GM12878 (cell line): Measurements from ENCODE around the gene CD38. TPM values are rescaled to one million over a fixed set of nuclear protein-coding genes. Genes with fewer than 3 reads are reported as not detected.

Source experiments
- ATAC-seq: fragments of 200-7000 bp; cut with Tn5 transposase; 3 replicates; pipeline ENCODE4 v1.9.1; 2020; ENCODE audit warnings: mild to moderate bottlenecking, moderate library complexity
- BruUV-seq: library from RNA; stranded (reverse); fragments of 400-500 nt; replicated peaks from 2 replicates; lab custom pipeline; 2021; lab: Mats Ljungman, UMichigan
- CTCF ChIA-PET: fragments of 300-600 bp; sonication (Branson Sonifier 250); formaldehyde crosslinking; extraction: SDS; loops from one replicate; lab custom pipeline; 2021; ENCODE audit warnings: inconsistent platforms; lab: Yijun Ruan, JAX
- POLR2A ChIA-PET: fragments of 350-600 bp; formaldehyde crosslinking; extraction: SDS; loops from one replicate; lab custom pipeline; 2021; ENCODE audit warnings: inconsistent platforms; lab: Charles Lee
- RAD21 ChIA-PET: fragments of 300-600 bp; sonication (Branson Sonifier 250); formaldehyde crosslinking; loops from one replicate; lab custom pipeline; 2023; ENCODE audit warnings: antibody characterized with exemption; ENCODE audit not compliant: unreplicated experiment; lab: Charles Lee
- SMC1A ChIA-PET: fragments of 300-600 bp; sonication (Branson Sonifier 250); formaldehyde crosslinking; loops from one replicate; lab custom pipeline; 2023; ENCODE audit not compliant: unreplicated experiment, uncharacterized antibody; lab: Charles Lee
- DNase-seq: peaks from one replicate; pipeline ENCODE4 v3.0.0-alpha.2; 2011; ENCODE audit warnings: low read depth, low spot score
- FAIRE-seq: peaks from 3 replicates; lab custom pipeline; 2011; peaks lifted over from hg19 to GRCh38; lab: Jason Lieb, UNC
- H2AFZ ChIP-seq: 2 replicates; pipeline ENCODE4 v1.6.0; 2011; ENCODE audit warnings: low read depth, low read length, control low read depth; ENCODE audit not compliant: control insufficient read depth
- H3K27ac ChIP-seq: 2 replicates; pipeline ENCODE4 v1.5.1; 2011; ENCODE audit warnings: control low read depth; ENCODE audit not compliant: control insufficient read depth, insufficient read depth
- H3K27me3 ChIP-seq, 2 experiments: replicated peaks in 1 of 2; 2 replicates each; pipeline versions ENCODE4 v1.6.0 to v1.6.1; 2011; ENCODE audit warnings: low read length in 1 of 2; ENCODE audit not compliant: control insufficient read depth in 2 of 2, insufficient read depth in 2 of 2
- H3K36me3 ChIP-seq, 2 experiments: 2 replicates each; pipeline ENCODE4 v1.5.1; 2011; ENCODE audit warnings: low read length in 1 of 2; ENCODE audit not compliant: control insufficient read depth in 2 of 2, insufficient read depth in 2 of 2
- H3K4me1 ChIP-seq: 2 replicates; pipeline ENCODE4 v1.6.1; 2011; ENCODE audit warnings: mild to moderate bottlenecking, low read length, moderate library complexity, mixed read lengths; ENCODE audit not compliant: control insufficient read depth, insufficient read depth
- H3K4me2 ChIP-seq: 2 replicates; pipeline ENCODE4 v1.6.0; 2011; ENCODE audit warnings: control low read depth; ENCODE audit not compliant: control insufficient read depth, insufficient read depth
- H3K4me3 ChIP-seq: fragments of 200-600 bp; sonication (generic); 2 replicates; pipeline ENCODE4 v1.5.1; 2016
- H3K79me2 ChIP-seq: 2 replicates; pipeline ENCODE4 v1.6.0; 2011; ENCODE audit warnings: low read length; ENCODE audit not compliant: control insufficient read depth, insufficient read depth
- H3K9ac ChIP-seq: 2 replicates; pipeline ENCODE4 v1.8.0; 2011; ENCODE audit warnings: low read length, control low read depth, mixed read lengths; ENCODE audit not compliant: control insufficient read depth, insufficient read depth
- H3K9me3 ChIP-seq: replicated peaks from 3 replicates; pipeline ENCODE4 v1.5.1; 2011; ENCODE audit warnings: mild to moderate bottlenecking, low read length; ENCODE audit not compliant: control insufficient read depth, insufficient read depth
- H4K20me1 ChIP-seq: 2 replicates; pipeline ENCODE4 v1.6.0; 2011; ENCODE audit not compliant: control insufficient read depth, insufficient read depth
- BRCA1 ChIP-seq: IDR thresholded peaks from 2 replicates; pipeline ENCODE4 v1.6.1; 2011; ENCODE audit warnings: low read depth, low read length, improper control_type of control experiment
- CREM ChIP-seq: IDR thresholded peaks from 2 replicates; pipeline ENCODE4 v1.6.1; 2014; ENCODE audit warnings: antibody characterized with exemption, low read depth
- IRF4 ChIP-seq: IDR thresholded peaks from 2 replicates; pipeline ENCODE4 v1.6.1; 2011; ENCODE audit warnings: low read depth, low read length
- KLF5 ChIP-seq: fragments of 450-650 bp; IDR thresholded peaks from 2 replicates; pipeline ENCODE4 v1.6.1; 2014; ENCODE audit warnings: mild to moderate bottlenecking; ENCODE audit not compliant: partially characterized antibody
- MEF2A ChIP-seq: IDR thresholded peaks from 2 replicates; pipeline ENCODE4 v1.6.1; 2011; ENCODE audit warnings: low read depth, mild to moderate bottlenecking, low read length, moderate library complexity; ENCODE audit not compliant: insufficient read depth
- NFYB ChIP-seq: IDR thresholded peaks from 2 replicates; pipeline ENCODE4 v1.6.1; 2011; ENCODE audit warnings: low read depth, mild to moderate bottlenecking, low read length, improper control_type of control experiment, moderate library complexity; ENCODE audit not compliant: insufficient read depth
- NR2C2 ChIP-seq: IDR thresholded peaks from 2 replicates; pipeline ENCODE4 v1.6.1; 2011; ENCODE audit warnings: borderline replicate concordance, low read depth; ENCODE audit not compliant: control insufficient read depth, insufficient read length
- RUNX3 ChIP-seq: IDR thresholded peaks from 2 replicates; pipeline ENCODE4 v1.6.1; 2012; ENCODE audit warnings: low read length, inconsistent platforms
- WGBS: methylation state at CpG from one replicate; pipeline ENCODE4 v1.1.6; 2016; ENCODE audit warnings: low lambda C conversion rate; ENCODE audit not compliant: insufficient replicate concordance, insufficient coverage; ENCODE audit errors: missing lambda C conversion rate; 5-methylcytosine and 5-hydroxymethylcytosine counted together
- in situ Hi-C: fragments of 300-500 bp; cut with MboI; formaldehyde crosslinking; loops from 9 replicates; pipeline ENCODE4 v1.14.3; 2018; ENCODE audit warnings: mixed read lengths
- intact Hi-C: fragments of 100-400 bp; cut with micrococcal nuclease; formaldehyde crosslinking; loops from one replicate; pipeline ENCODE4 v1.14.2; 2022; ENCODE audit not compliant: unreplicated experiment
- polyA plus RNA-seq, 11 experiments: library from polyadenylated mRNA; depleted of rRNA in 4 of 11; unstranded in 6 of 11; stranded (reverse) in 5 of 11; fragments of >200 nt; fragmentation: Nextera tagmentation in 4 of 11; fragmentation: Illumina TruSeq in 1 of 11; extraction: Ambion mirVana in 4 of 11; extraction: Trizol in 1 of 11; gene quantifications; 1 replicate in 1 of 11; 2 replicates in 10 of 11; pipeline versions ENCODE4 v1.2.1 to v1.2.3, GENCODE V29; 2011 to 2016; ENCODE audit warnings: inconsistent platforms in 2 of 11, missing spikeins in 2 of 11, low read depth in 1 of 11
- total RNA-seq, 4 experiments: library from RNA; depleted of rRNA in 3 of 4; stranded (reverse); fragments of >200 nt in 3 of 4; fragmentation: Illumina TruSeq in 1 of 4; extraction: Trizol in 1 of 4; gene quantifications; 2 replicates each; pipeline versions ENCODE4 v1.2.1 to v1.2.3, GENCODE V29; 2013 to 2021
- TF ChIP-seq, protein P1 (sequence below), 3 experiments: IDR thresholded peaks in 2 of 3; conservative IDR thresholded peaks in 1 of 3; 2 replicates each; pipeline ENCODE4 v1.5.1; 2011; ENCODE audit warnings: low read depth in 3 of 3, low read length in 3 of 3, mild to moderate bottlenecking in 3 of 3, control low read depth in 2 of 3, moderate library complexity in 2 of 3, inconsistent platforms in 1 of 3, mixed read lengths in 1 of 3; ENCODE audit not compliant: control insufficient read depth in 2 of 3, insufficient read depth in 1 of 3; ENCODE audit errors: extremely low read depth in 1 of 3
- TF ChIP-seq, protein P2 (sequence below): IDR thresholded peaks from 2 replicates; pipeline ENCODE4 v1.6.1; 2012; ENCODE audit warnings: low read depth, low read length, improper control_type of control experiment
- TF ChIP-seq, protein P3 (sequence below): fragments of 450-650 bp; IDR thresholded peaks from 2 replicates; pipeline ENCODE4 v1.6.1; 2018; ENCODE audit warnings: mild to moderate bottlenecking, low read depth, moderate library complexity; ENCODE audit not compliant: partially characterized antibody
- TF ChIP-seq, protein P4 (sequence below): IDR thresholded peaks from 2 replicates; pipeline ENCODE4 v1.6.1; 2011; ENCODE audit warnings: mild to moderate bottlenecking, low read depth, low read length, moderate library complexity; ENCODE audit not compliant: insufficient replicate concordance

The CD38 gene
- total and polyA plus RNA-seq, 10 of the 15 experiments (the other 5 are each of a cell fraction or from before 2014, with no cell fraction given) = 3.5 to 39.8 (median 12.7) TPM

DNA sequence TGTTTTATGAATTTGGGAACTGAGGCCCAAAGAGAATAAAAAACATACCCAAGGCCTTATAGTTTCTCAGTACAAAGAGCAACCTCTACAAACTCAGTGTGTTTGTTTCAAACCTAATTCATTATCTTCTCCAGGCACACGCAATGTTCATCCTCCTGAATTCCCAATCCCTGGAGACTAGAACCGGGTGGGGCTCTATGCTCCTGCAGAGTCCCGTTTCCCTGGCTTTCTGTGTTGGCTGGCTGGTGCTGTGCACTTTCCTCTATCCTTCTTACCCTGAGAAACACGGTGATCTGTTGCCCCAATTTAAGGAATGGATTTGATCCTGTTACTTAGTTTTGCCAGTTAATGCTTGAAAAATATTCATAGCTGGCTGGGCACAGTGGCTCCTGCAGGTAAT lies 96.5 kb downstream of the CD38 start:
- intact Hi-C loops (no loop called here), in situ Hi-C loops (no loop called here)
- H3K4me2 ChIP-seq = no peak overlapping the region
- ChIA-PET RAD21 (interaction anchor here (1.2 to 1.9 kb wide), 2 partner anchors 66 to 69 kb away, joined by 6 to 12 read pairs; no protein-coding TSS in a partner anchor), POLR2A (no interaction called here), CTCF (interaction anchor here (1.2 to 1.4 kb wide), 3 partner anchors 9 to 81 kb away, joined by 5 read pairs; no protein-coding TSS in a partner anchor), SMC1A (interaction anchor here (1.2 to 2.2 kb wide), 5 partner anchors 8 to 83 kb away, joined by 3 to 5 read pairs (median 4); no protein-coding TSS in a partner anchor)
- no peak for FAIRE-seq
- H3K79me2 ChIP-seq = no peaks in the 10 kb centered on the region
- H3K4me1 ChIP-seq = no peaks in the 10 kb centered on the region
- no peak overlapping the region for H3K9ac ChIP-seq
- ATAC-seq = no peak
- no TSS peak for BruUV-seq
- peaks cover 2% of the 10 kb centered on the region; the same call in 2 of the 3 replicates for H3K9me3 ChIP-seq
- no peaks in the 10 kb centered on the region for H3K27me3 ChIP-seq
- no peaks in the 10 kb centered on the region for H3K36me3 ChIP-seq
- H2AFZ ChIP-seq = no peak overlapping the region
- WGBS = 44% methylated on average over 4 of the region's 4 CpGs
- H3K4me3 ChIP-seq = no peak overlapping the region
- no peaks in the 10 kb centered on the region for H4K20me1 ChIP-seq
- DNase-seq = no peak
- H3K27ac ChIP-seq = no peak overlapping the region
- TF ChIP-seq KLF5 (no peak), BRCA1 (no peak), RUNX3 (no peak), IRF4 (no peak), CREM (no peak), MEF2A (no peak), NFYB (no peak), NR2C2 (no peak)
- TF ChIP-seq, protein P1, sequence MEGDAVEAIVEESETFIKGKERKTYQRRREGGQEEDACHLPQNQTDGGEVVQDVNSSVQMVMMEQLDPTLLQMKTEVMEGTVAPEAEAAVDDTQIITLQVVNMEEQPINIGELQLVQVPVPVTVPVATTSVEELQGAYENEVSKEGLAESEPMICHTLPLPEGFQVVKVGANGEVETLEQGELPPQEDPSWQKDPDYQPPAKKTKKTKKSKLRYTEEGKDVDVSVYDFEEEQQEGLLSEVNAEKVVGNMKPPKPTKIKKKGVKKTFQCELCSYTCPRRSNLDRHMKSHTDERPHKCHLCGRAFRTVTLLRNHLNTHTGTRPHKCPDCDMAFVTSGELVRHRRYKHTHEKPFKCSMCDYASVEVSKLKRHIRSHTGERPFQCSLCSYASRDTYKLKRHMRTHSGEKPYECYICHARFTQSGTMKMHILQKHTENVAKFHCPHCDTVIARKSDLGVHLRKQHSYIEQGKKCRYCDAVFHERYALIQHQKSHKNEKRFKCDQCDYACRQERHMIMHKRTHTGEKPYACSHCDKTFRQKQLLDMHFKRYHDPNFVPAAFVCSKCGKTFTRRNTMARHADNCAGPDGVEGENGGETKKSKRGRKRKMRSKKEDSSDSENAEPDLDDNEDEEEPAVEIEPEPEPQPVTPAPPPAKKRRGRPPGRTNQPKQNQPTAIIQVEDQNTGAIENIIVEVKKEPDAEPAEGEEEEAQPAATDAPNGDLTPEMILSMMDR (IDR thresholded peaks at IDR 0.05 in 2 of 3, conservative IDR thresholded peaks at IDR 0.05 in 1 of 3; ENCODE audit: control insufficient read depth in 2 of 3, extremely low read depth in 1 of 3, insufficient read depth in 1 of 3, low read depth in 3 of 3, low read length in 3 of 3) = no peak
- TF ChIP-seq, protein P2, sequence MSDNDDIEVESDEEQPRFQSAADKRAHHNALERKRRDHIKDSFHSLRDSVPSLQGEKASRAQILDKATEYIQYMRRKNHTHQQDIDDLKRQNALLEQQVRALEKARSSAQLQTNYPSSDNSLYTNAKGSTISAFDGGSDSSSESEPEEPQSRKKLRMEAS = no peak
- TF ChIP-seq, protein P3, sequence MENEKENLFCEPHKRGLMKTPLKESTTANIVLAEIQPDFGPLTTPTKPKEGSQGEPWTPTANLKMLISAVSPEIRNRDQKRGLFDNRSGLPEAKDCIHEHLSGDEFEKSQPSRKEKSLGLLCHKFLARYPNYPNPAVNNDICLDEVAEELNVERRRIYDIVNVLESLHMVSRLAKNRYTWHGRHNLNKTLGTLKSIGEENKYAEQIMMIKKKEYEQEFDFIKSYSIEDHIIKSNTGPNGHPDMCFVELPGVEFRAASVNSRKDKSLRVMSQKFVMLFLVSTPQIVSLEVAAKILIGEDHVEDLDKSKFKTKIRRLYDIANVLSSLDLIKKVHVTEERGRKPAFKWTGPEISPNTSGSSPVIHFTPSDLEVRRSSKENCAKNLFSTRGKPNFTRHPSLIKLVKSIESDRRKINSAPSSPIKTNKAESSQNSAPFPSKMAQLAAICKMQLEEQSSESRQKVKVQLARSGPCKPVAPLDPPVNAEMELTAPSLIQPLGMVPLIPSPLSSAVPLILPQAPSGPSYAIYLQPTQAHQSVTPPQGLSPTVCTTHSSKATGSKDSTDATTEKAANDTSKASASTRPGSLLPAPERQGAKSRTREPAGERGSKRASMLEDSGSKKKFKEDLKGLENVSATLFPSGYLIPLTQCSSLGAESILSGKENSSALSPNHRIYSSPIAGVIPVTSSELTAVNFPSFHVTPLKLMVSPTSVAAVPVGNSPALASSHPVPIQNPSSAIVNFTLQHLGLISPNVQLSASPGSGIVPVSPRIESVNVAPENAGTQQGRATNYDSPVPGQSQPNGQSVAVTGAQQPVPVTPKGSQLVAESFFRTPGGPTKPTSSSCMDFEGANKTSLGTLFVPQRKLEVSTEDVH = no peak
- TF ChIP-seq, protein P4, sequence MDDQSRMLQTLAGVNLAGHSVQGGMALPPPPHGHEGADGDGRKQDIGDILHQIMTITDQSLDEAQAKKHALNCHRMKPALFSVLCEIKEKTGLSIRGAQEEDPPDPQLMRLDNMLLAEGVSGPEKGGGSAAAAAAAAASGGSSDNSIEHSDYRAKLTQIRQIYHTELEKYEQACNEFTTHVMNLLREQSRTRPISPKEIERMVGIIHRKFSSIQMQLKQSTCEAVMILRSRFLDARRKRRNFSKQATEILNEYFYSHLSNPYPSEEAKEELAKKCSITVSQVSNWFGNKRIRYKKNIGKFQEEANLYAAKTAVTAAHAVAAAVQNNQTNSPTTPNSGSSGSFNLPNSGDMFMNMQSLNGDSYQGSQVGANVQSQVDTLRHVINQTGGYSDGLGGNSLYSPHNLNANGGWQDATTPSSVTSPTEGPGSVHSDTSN = no peak
